SK-N-SH (cell line): ENCODE measurements around the gene USP30. TPM values are rescaled to one million over a fixed set of nuclear protein-coding genes. Genes with fewer than 3 reads are reported as not detected.
A peak's percentile ranks its signal among the peaks of the same experiment; 100 is the strongest.

Experiments
- CTCF ChIA-PET: fragments of 300-600, 350-600 bp; formaldehyde crosslinking; extraction: SDS; loops from one replicate; lab custom pipeline; 2021; lab: Yijun Ruan, JAX
- POLR2A ChIA-PET: fragments of 350-600 bp; sonication (Branson Sonifier 250); formaldehyde crosslinking; extraction: SDS; loops from one replicate; lab custom pipeline; 2020; ENCODE audit warnings: antibody characterized with exemption, inconsistent platforms; lab: Yijun Ruan, JAX
- DNase-seq: peaks from one replicate; pipeline ENCODE4 v3.0.0; 2012
- H2AFZ ChIP-seq: fragments of 200-600 bp; sonication (generic); 2 replicates; pipeline ENCODE4 v1.8.1; 2016; ENCODE audit warnings: antibody characterized with exemption, mild to moderate bottlenecking, low read depth
- H3F3A ChIP-seq: fragments of 200-600 bp; sonication (generic); replicated peaks from 2 replicates; pipeline ENCODE3; 2016; ENCODE audit warnings: antibody characterized with exemption, mild to moderate bottlenecking; ENCODE audit not compliant: insufficient read depth
- H3K27ac ChIP-seq, 2 experiments: fragments of 200-500 bp in 1 of 2; fragments of 200-600 bp in 1 of 2; sonication (Bioruptor generic) in 1 of 2; sonication (generic), shearing (Covaris generic) in 1 of 2; 2 replicates each; pipeline versions ENCODE4 v1.5.1 to v1.6.1; 2014 to 2016; ENCODE audit warnings: low read depth in 2 of 2, inconsistent platforms in 1 of 2, low read length in 1 of 2, mild to moderate bottlenecking in 1 of 2, mixed read lengths in 1 of 2
- H3K27me3 ChIP-seq: fragments of 200-600 bp; sonication (generic), shearing (Covaris generic); 2 replicates; pipeline ENCODE4 v1.6.1; 2016; ENCODE audit warnings: mixed run types; ENCODE audit not compliant: insufficient read depth
- H3K36me3 ChIP-seq, 2 experiments: fragments of 200-500 bp in 1 of 2; fragments of 200-600 bp in 1 of 2; sonication (Bioruptor generic) in 1 of 2; sonication (generic) in 1 of 2; replicated peaks in 1 of 2; 2 replicates each; pipeline versions ENCODE3 to v1.5.1; 2014 to 2016; ENCODE audit warnings: low read length in 1 of 2, mild to moderate bottlenecking in 1 of 2; ENCODE audit not compliant: insufficient read depth in 2 of 2, control insufficient read depth in 1 of 2
- H3K4me1 ChIP-seq, 2 experiments: fragments of 200-500 bp in 1 of 2; fragments of 200-600 bp in 1 of 2; sonication (Bioruptor generic) in 1 of 2; sonication (generic), shearing (Covaris generic) in 1 of 2; 2 replicates each; pipeline versions ENCODE4 v1.5.1 to v1.6.1; 2014 to 2016; ENCODE audit warnings: low read depth in 1 of 2, low read length in 1 of 2, mixed run types in 1 of 2; ENCODE audit not compliant: insufficient read depth in 2 of 2, control insufficient read depth in 1 of 2
- H3K4me2 ChIP-seq: fragments of 200-600 bp; sonication (generic), shearing (Covaris generic); 2 replicates; pipeline ENCODE4 v1.6.1; 2017; ENCODE audit warnings: mixed run types
- H3K4me3 ChIP-seq, 2 experiments: fragments of 200-500 bp in 1 of 2; fragments of 200-600 bp in 1 of 2; sonication (Bioruptor generic) in 1 of 2; sonication (generic), shearing (Covaris generic) in 1 of 2; 2 replicates each; pipeline versions ENCODE4 v1.5.1 to v1.8.1; 2014 to 2016; ENCODE audit warnings: low read depth in 2 of 2, inconsistent platforms in 1 of 2, low read length in 1 of 2, mild to moderate bottlenecking in 1 of 2, mixed read lengths in 1 of 2, moderate library complexity in 1 of 2
- H3K79me2 ChIP-seq: fragments of 200-600 bp; sonication (generic); 2 replicates; pipeline ENCODE4 v1.8.1; 2017; ENCODE audit warnings: mild to moderate bottlenecking; ENCODE audit not compliant: insufficient read depth
- H3K9ac ChIP-seq: fragments of 200-600 bp; sonication (generic); 2 replicates; pipeline ENCODE4 v1.6.1; 2017; ENCODE audit warnings: mixed run types
- H3K9me2 ChIP-seq: fragments of 200-600 bp; sonication (generic); 2 replicates; pipeline ENCODE4 v1.6.1; 2017; ENCODE audit warnings: mixed run types
- H3K9me3 ChIP-seq: fragments of 200-600 bp; sonication (generic); 2 replicates; pipeline ENCODE4 v1.6.1; 2017; ENCODE audit warnings: mixed run types, mild to moderate bottlenecking, moderate library complexity
- H4K20me1 ChIP-seq: fragments of 200-600 bp; sonication (generic); 2 replicates; pipeline ENCODE4 v1.6.1; 2017; ENCODE audit warnings: mild to moderate bottlenecking, mixed run types; ENCODE audit not compliant: insufficient read depth
- CHD2 ChIP-seq: fragments of 150-350 bp; IDR thresholded peaks from 2 replicates; pipeline ENCODE4 v1.6.1; 2018; ENCODE audit warnings: low read length; ENCODE audit not compliant: partially characterized antibody
- ELF1 ChIP-seq: IDR thresholded peaks from 2 replicates; pipeline ENCODE4 v1.4.0; 2012
- EZH2phosphoT487 ChIP-seq: fragments of 200-600 bp; sonication (generic); IDR thresholded peaks from 2 replicates; pipeline ENCODE4 v1.6.1; 2017; ENCODE audit warnings: low read depth, mixed run types, mild to moderate bottlenecking, antibody characterized with exemption, moderate library complexity, borderline replicate concordance
- FOSL2 ChIP-seq: IDR thresholded peaks from 2 replicates; pipeline ENCODE4 v1.4.0; 2012; ENCODE audit warnings: low read depth, mild to moderate bottlenecking, moderate library complexity, borderline replicate concordance
- GATA2 ChIP-seq: sonication (generic); formaldehyde crosslinking; IDR thresholded peaks from 2 replicates; pipeline ENCODE4 v1.5.0; 2020; ENCODE audit warnings: mild to moderate bottlenecking, missing genetic modification reagents
- IRF3 ChIP-seq: fragments of 150-350 bp; IDR thresholded peaks from 2 replicates; pipeline ENCODE4 v1.6.1; 2016; ENCODE audit warnings: mild to moderate bottlenecking, low read depth, low read length
- NRF1 ChIP-seq: IDR thresholded peaks from 2 replicates; pipeline ENCODE4 v1.6.1; 2012; ENCODE audit warnings: low read depth, mild to moderate bottlenecking, low read length
- RAD21 ChIP-seq: IDR thresholded peaks from 2 replicates; pipeline ENCODE4 v1.6.1; 2012; ENCODE audit warnings: mild to moderate bottlenecking, low read length
- RFX5 ChIP-seq: IDR thresholded peaks from 2 replicates; pipeline ENCODE4 v1.6.1; 2012; ENCODE audit warnings: mild to moderate bottlenecking, improper control_type of control experiment, low read length
- SIN3A ChIP-seq: IDR thresholded peaks from 2 replicates; pipeline ENCODE4 v1.6.1; 2012; ENCODE audit warnings: low read depth, mild to moderate bottlenecking, low read length, moderate library complexity, borderline replicate concordance
- ZBTB33 ChIP-seq: IDR thresholded peaks from 2 replicates; pipeline ENCODE4 v1.4.0; 2012; ENCODE audit warnings: low read depth, borderline replicate concordance
- WGBS: methylation state at CpG from one replicate; pipeline ENCODE4 v1.1.6; 2017; ENCODE audit warnings: low lambda C conversion rate; 5-methylcytosine and 5-hydroxymethylcytosine counted together
- polyA plus RNA-seq, 3 experiments: library from polyadenylated mRNA; depleted of rRNA; stranded (reverse); fragments of >200 nt; gene quantifications; 2 replicates each; pipeline ENCODE4 v1.2.3, GENCODE V29; 2012
- TF ChIP-seq, protein P1 (sequence below): fragments of 150-350 bp; IDR thresholded peaks from 2 replicates; pipeline ENCODE4 v1.6.1; 2017; ENCODE audit warnings: antibody characterized with exemption, low read length, low read depth, borderline replicate concordance

USP30 gene
- polyA plus RNA-seq, 1 of the 3 experiments (the other 2 are of a cell fraction) = 10.9 TPM

DNA sequence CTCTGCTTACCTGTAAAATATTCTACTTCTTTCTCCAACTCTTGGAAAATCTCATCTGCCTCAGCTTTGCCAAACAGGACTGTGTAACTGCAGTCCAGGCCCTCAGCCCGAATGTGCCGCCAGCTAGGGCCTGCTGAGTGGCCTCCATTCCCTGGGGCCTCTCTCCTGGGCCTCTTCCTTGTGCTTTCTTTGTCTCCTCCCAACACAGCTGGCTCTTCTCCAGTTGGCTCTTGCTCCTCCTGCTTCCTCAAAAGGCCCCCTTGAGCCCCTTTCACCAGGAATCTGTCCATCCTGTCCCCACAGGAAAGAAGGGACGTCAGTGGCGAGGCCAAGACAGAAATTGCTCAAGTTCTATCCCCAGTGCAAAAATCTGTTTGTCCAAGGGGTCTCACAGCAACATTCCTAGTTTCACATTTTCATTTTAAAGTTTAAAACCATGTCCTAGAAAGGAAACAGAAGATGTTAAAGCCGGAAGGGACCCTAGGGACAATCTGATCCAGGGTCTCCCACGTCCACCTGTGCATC, 40.2 kb downstream of the USP30 start:
- Histone ChIP-seq H3K36me3 (peaks cover 9 to 23% of the 10 kb centered on the region in 2 experiments), H4K20me1 (no peaks in the 10 kb centered on the region), H3K27me3 (no peaks in the 10 kb centered on the region), H3K4me1 (peaks cover 0 to 22% of the 10 kb centered on the region in 2 experiments; a peak in 1 of 4 replicates), H2AFZ (peak overlapping the region; percentile 92), H3K27ac (peak overlapping the region; percentile 54 to 60; a peak in 2 of 4 replicates), H3F3A (peaks cover 4% of the 10 kb centered on the region), H3K4me3 (peak overlapping the region; percentile 60 to 77), H3K9me3 (no peaks in the 10 kb centered on the region), H3K9ac (peak overlapping the region; percentile 74), H3K79me2 (peaks cover 23% of the 10 kb centered on the region), H3K9me2 (no peaks in the 10 kb centered on the region), H3K4me2 (peak overlapping the region; percentile 95)
- peak; percentile 22 for DNase-seq
- ChIA-PET CTCF (interaction anchor here (0.6 to 2.5 kb wide), 34 partner anchors 9 to 1223 kb away, joined by 3 to 20 read pairs (median 4); partner anchors contain the start of gene ACACB), POLR2A (no interaction called here)
- WGBS = 46% methylated on average over 6 of the region's 6 CpGs
- TF ChIP-seq GATA2 (CRISPR knock-in tag) (no peak), SIN3A (no peak), NRF1 (no peak), RFX5 (no peak), ZBTB33 (no peak), ELF1 (no peak), RAD21 (no peak), FOSL2 (no peak), CHD2 (no peak), EZH2phosphoT487 (no peak), IRF3 (no peak)
- TF ChIP-seq, protein P1, sequence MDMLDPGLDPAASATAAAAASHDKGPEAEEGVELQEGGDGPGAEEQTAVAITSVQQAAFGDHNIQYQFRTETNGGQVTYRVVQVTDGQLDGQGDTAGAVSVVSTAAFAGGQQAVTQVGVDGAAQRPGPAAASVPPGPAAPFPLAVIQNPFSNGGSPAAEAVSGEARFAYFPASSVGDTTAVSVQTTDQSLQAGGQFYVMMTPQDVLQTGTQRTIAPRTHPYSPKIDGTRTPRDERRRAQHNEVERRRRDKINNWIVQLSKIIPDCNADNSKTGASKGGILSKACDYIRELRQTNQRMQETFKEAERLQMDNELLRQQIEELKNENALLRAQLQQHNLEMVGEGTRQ = no peak
